Measurements from ENCODE around the gene SIAH1. TPM values are rescaled to one million over a fixed set of nuclear protein-coding genes. Genes with fewer than 3 reads are reported as not detected.
"Not testable (repeated sequence)": the region's sequence is repeated elsewhere in the genome, so short reads cannot be mapped to it uniquely, and the experiment has no call there.

The SIAH1 gene
- total RNA-seq, 1 experiment from 2014 or later: 36.8 TPM

GRCh38 chr16:48313905-48314304 is 71.3 kb downstream of the SIAH1 start:
- not testable (repeated sequence) for DNase-seq; H3K27me3 ChIP-seq (ENCODE audit: control insufficient read depth, insufficient read depth, low read length); H3K4me3 ChIP-seq (ENCODE audit: insufficient read depth, low read depth, low read length); H3K36me3 ChIP-seq (replicated peaks; ENCODE audit: control insufficient read depth, insufficient read depth, low read length)

- DNase-seq: no peak
- H3K36me3 ChIP-seq (replicated peaks; ENCODE audit: control insufficient read depth, insufficient read depth, low read length): no peaks in the 10 kb centered on the region
These were observed 74.1 kb downstream of the SIAH1 start for GRCh38 chr16:48310908-48311641.

More at GRCh38 chr16:48310908-48311641, 74.1 kb downstream of the SIAH1 start:
- H3K27me3 ChIP-seq (ENCODE audit: control insufficient read depth, insufficient read depth, low read length): no peaks in the 10 kb centered on the region
- H3K4me3 ChIP-seq (ENCODE audit: insufficient read depth, low read depth, low read length): no peak overlapping the region

Other genes with a start within 250 kb of the SIAH1 start
- not detected in 2 replicates for gene ABCC12, start 229.4 kb downstream of the SIAH1 start, total RNA-seq (2014; rRNA removed; shearing (Covaris generic))
- gene LONP2, start 141.1 kb downstream of the SIAH1 start, total RNA-seq (2014; rRNA removed; shearing (Covaris generic)): 26.4 and 35.5 TPM in 2 replicates
- 0.03 TPM in 1 of 2 replicates, not detected in the other for gene ABCC11, start 137.9 kb downstream of the SIAH1 start, total RNA-seq (2014; rRNA removed; shearing (Covaris generic))
- gene N4BP1, start 224.8 kb upstream of the SIAH1 start, total RNA-seq (2014; rRNA removed; shearing (Covaris generic)): 18.8 and 25.8 TPM in 2 replicates

All from H7 (cell line).